ENCODE data around the gene ZNF784. TPM values are rescaled to one million over a fixed set of nuclear protein-coding genes. Genes with fewer than 3 reads are reported as not detected.
A peak's percentile ranks its signal among the peaks of the same experiment; 100 is the strongest.

Gene ZNF784
- total and polyA plus RNA-seq, 2 of the 13 experiments (the other 11 are each of a cell fraction or from before 2014, with no cell fraction given) = 4.1 to 4.2 TPM

DNA sequence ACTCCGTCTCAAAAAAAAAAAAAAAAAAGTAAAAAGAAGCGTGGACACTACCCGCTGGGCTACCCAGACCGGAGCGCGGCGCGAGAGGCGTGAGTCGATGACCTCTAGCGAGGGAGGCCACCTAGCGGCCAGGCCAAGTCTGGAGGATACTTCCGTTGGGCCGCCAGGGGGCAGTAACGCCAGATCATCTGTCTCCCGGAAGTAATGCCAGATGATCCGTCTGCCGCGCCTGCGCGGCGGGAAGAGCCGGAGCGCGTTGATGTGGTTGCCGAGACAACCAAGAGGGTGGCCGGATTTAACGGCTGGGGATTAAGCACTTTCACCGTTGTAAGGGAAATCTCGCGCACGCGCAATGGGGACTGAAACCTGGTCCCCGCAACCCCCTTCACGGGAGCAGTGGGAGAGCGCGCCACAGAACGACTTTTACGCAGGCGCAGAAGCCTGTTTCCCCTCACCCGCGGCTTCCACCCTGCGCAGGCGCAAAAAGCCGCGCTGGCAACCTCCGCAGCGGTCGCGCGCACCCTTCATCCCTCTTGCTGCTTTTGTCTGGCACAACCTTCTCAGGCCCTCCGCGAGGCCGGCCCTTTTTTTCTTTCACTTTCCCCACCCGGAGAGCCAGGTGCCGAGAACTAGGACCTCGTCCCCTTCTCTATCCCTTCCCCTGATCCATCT, 29.4 kb upstream of the ZNF784 start (continued):
- TF ChIP-seq NCOR1 (IDR thresholded peaks at IDR 0.05; ENCODE audit: borderline replicate concordance, low read length) (no peak), ZGPAT (CRISPR knock-in tag; IDR thresholded peaks at IDR 0.05) (peak; percentile 82), ZNF20 (CRISPR knock-in tag; IDR thresholded peaks at IDR 0.05) (no peak), ZNF597 (CRISPR knock-in tag; IDR thresholded peaks at IDR 0.05) (no peak), U2AF2 (IDR thresholded peaks at IDR 0.05; ENCODE audit: low read depth, low read length) (peak; percentile 95), ZNF3 (CRISPR knock-in tag; IDR thresholded peaks at IDR 0.05) (no peak), MTA1 (CRISPR knock-in tag; IDR thresholded peaks at IDR 0.05; ENCODE audit: borderline replicate concordance) (peak; percentile 47; the same call in 1 of the 2 replicates), ZIK1 (CRISPR knock-in tag; IDR thresholded peaks at IDR 0.05; ENCODE audit: borderline replicate concordance, low read depth) (peak; percentile 80; the same call in 1 of the 2 replicates), ZNF326 (CRISPR knock-in tag; IDR thresholded peaks at IDR 0.05; ENCODE audit: borderline replicate concordance) (no peak), ZNF841 (CRISPR knock-in tag; IDR thresholded peaks at IDR 0.05; ENCODE audit: borderline replicate concordance) (no peak), ZBTB33 (CRISPR knock-in tag; IDR thresholded peaks at IDR 0.05) (peak; percentile 97), ZNF180 (CRISPR knock-in tag; IDR thresholded peaks at IDR 0.05; ENCODE audit: borderline replicate concordance, low read depth) (no peak; the same call in 1 of the 2 replicates), CBX2 (IDR thresholded peaks at IDR 0.05; ENCODE audit: low read depth, low read length) (no peak), CBX2 (CRISPR knock-in tag; IDR thresholded peaks at IDR 0.05; ENCODE audit: low read depth) (no peak), ZKSCAN1 (IDR thresholded peaks at IDR 0.05; ENCODE audit: low read length) (0 out of 2 replicates have a peak, but pooled peaks have one; percentile 26), ZFP36L1 (CRISPR knock-in tag; IDR thresholded peaks at IDR 0.05) (no peak), ZKSCAN8 (CRISPR knock-in tag; IDR thresholded peaks at IDR 0.05; ENCODE audit: borderline replicate concordance) (peak; percentile 34; the same call in 1 of the 2 replicates), USF2 (IDR thresholded peaks at IDR 0.05; ENCODE audit: low read depth, low read length) (no peak), USF2 (CRISPR knock-in tag; IDR thresholded peaks at IDR 0.05; ENCODE audit: borderline replicate concordance) (no peak)
- TF ChIP-seq, protein P1, sequence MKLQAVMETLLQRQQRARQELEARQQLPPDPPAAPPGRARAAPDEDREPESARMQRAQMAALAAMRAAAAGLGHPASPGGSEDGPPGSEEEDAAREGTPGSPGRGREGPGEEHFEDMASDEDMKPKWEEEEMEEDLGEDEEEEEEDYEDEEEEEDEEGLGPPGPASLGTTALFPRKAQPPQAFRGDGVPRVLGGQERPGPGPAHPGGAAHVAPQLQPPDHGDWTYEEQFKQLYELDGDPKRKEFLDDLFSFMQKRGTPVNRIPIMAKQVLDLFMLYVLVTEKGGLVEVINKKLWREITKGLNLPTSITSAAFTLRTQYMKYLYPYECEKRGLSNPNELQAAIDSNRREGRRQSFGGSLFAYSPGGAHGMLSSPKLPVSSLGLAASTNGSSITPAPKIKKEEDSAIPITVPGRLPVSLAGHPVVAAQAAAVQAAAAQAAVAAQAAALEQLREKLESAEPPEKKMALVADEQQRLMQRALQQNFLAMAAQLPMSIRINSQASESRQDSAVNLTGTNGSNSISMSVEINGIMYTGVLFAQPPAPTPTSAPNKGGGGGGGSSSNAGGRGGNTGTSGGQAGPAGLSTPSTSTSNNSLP (IDR thresholded peaks at IDR 0.05; ENCODE audit: low read depth, low read length) = peak; percentile 81

Data from HepG2 (cell line).